Smooth muscle cell (in vitro differentiated cells): ENCODE data around the gene EEF1B2. TPM values are rescaled to one million over a fixed set of nuclear protein-coding genes. Genes with fewer than 3 reads are reported as not detected.
"Not testable (repeated sequence)": the region's sequence is repeated elsewhere in the genome, so short reads cannot be mapped to it uniquely, and the experiment has no call there.

Source experiments
- DNase-seq: peaks from one replicate; lab custom pipeline; 2025; ENCODE audit not compliant: unreplicated experiment; lab: John Stamatoyannopoulos, UW
- H2AFZ ChIP-seq: fragments of 200-600 bp; sonication (generic); 2 replicates; pipeline ENCODE4 v1.6.0; 2016; ENCODE audit warnings: antibody characterized with exemption, low read depth, mild to moderate bottlenecking
- H3F3A ChIP-seq: fragments of 200-600 bp; sonication (generic); 2 replicates; pipeline ENCODE4 v1.6.0; 2017; ENCODE audit warnings: antibody characterized with exemption, low read depth
- H3K27ac ChIP-seq: fragments of 200-600 bp; sonication (generic); 2 replicates; pipeline ENCODE4 v1.5.1; 2016; ENCODE audit warnings: low read depth, mild to moderate bottlenecking
- H3K27me3 ChIP-seq: fragments of 200-600 bp; sonication (generic); 2 replicates; pipeline ENCODE4 v1.6.1; 2016; ENCODE audit warnings: low read depth, mild to moderate bottlenecking
- H3K36me3 ChIP-seq: fragments of 200-600 bp; sonication (generic); 2 replicates; pipeline ENCODE4 v1.5.1; 2016; ENCODE audit warnings: low read depth
- H3K4me1 ChIP-seq: fragments of 200-600 bp; sonication (generic); 2 replicates; pipeline ENCODE4 v1.5.1; 2016; ENCODE audit warnings: low read depth
- H3K4me2 ChIP-seq: fragments of 200-600 bp; sonication (generic); 2 replicates; pipeline ENCODE4 v1.6.0; 2016; ENCODE audit warnings: mild to moderate bottlenecking
- H3K4me3 ChIP-seq: fragments of 200-600 bp; sonication (generic); 2 replicates; pipeline ENCODE4 v1.5.1; 2016; ENCODE audit warnings: mild to moderate bottlenecking
- H3K79me2 ChIP-seq: fragments of 200-600 bp; sonication (generic); 2 replicates; pipeline ENCODE4 v1.6.0; 2016; ENCODE audit warnings: low read depth, mild to moderate bottlenecking
- H3K9ac ChIP-seq: fragments of 200-600 bp; sonication (generic); 2 replicates; pipeline ENCODE4 v1.6.0; 2016; ENCODE audit warnings: low read depth
- H3K9me3 ChIP-seq: fragments of 200-600 bp; sonication (generic); replicated peaks from 2 replicates; pipeline ENCODE4 v1.5.1; 2016; ENCODE audit warnings: low read depth
- H4K20me1 ChIP-seq: fragments of 200-600 bp; sonication (generic); 2 replicates; pipeline ENCODE4 v1.6.0; 2016; ENCODE audit warnings: low read depth
- WGBS: methylation state at CpG from one replicate; pipeline ENCODE4 v1.1.7; 2016; ENCODE audit warnings: low lambda C conversion rate; 5-methylcytosine and 5-hydroxymethylcytosine counted together
- polyA plus RNA-seq: library from polyadenylated mRNA; unstranded; fragments of >200 nt; fragmentation: Nextera tagmentation; extraction: Ambion mirVana; gene quantifications from 2 replicates; pipeline ENCODE4 v1.2.1, GENCODE V29; 2016
- total RNA-seq: library from RNA; depleted of rRNA; stranded (reverse); fragments of >200 nt; gene quantifications from 2 replicates; pipeline ENCODE4 v1.2.3, GENCODE V29; 2014
- TF ChIP-seq, protein P1 (sequence below): fragments of 200-600 bp; sonication (generic); IDR thresholded peaks from 2 replicates; pipeline ENCODE4 v1.5.1; 2017; ENCODE audit warnings: borderline replicate concordance, mild to moderate bottlenecking, antibody characterized with exemption; ENCODE audit not compliant: insufficient read depth, poor library complexity, severe bottlenecking

EEF1B2 gene
- total and polyA plus RNA-seq, 2 experiments from 2014 or later: 336 to 401 TPM

DNA sequence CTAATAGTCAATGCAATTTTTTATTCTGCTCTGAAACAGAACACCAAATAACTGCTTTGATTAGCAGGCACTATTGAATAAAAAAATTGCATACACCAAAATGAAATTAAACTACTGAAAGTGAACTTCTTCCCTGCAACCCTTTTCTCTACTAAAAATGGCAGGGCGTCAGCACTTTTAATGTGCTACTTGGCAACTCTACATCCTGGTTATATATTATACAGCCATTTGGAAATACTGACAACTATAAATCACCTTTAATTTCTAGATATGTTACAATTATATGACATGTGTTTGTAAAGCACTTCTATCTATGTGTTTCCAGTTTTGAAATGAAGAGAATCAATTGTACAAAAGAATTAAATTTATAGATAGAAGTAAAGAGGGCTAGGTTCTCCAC is 10.4 kb upstream of the EEF1B2 start:
- Histone ChIP-seq H3K4me1 (no peaks in the 10 kb centered on the region), H3K36me3 (peaks cover 36% of the 10 kb centered on the region)
- DNase-seq: no peak

DNA sequence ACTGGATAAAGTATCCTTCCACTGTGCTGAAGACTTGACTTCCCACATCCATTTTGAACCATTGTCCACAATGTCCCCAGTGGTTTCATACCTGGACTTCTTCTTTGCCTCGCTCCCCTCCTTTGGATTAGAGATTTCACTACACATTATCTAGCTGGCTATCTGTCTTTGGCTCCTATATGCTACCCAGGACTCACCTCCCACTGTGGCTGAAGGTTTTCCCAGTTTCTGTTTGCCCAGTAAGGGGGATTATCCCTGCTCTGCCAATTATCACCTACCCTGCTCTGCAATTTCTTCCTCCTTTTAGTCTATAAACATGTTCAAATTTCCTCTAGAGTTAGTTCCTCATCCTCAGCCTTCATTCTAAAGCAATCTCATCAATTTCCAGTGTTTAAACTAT is 9.5 kb upstream of the EEF1B2 start:
- H3K36me3 ChIP-seq: peaks cover 29% of the 10 kb centered on the region

More for the DNA sequence above, 10.4 kb upstream of the EEF1B2 start:
- Histone ChIP-seq H3K4me3 (no peak overlapping the region), H3F3A (no peaks in the 10 kb centered on the region), H3K9ac (no peak overlapping the region), H4K20me1 (peaks cover 78% of the 10 kb centered on the region), H3K27me3 (no peaks in the 10 kb centered on the region), H3K4me2 (no peak overlapping the region), H3K9me3 (no peaks in the 10 kb centered on the region), H3K27ac (no peak overlapping the region), H3K79me2 (peaks cover 51% of the 10 kb centered on the region), H2AFZ (no peak overlapping the region)
- TF ChIP-seq, protein P1, sequence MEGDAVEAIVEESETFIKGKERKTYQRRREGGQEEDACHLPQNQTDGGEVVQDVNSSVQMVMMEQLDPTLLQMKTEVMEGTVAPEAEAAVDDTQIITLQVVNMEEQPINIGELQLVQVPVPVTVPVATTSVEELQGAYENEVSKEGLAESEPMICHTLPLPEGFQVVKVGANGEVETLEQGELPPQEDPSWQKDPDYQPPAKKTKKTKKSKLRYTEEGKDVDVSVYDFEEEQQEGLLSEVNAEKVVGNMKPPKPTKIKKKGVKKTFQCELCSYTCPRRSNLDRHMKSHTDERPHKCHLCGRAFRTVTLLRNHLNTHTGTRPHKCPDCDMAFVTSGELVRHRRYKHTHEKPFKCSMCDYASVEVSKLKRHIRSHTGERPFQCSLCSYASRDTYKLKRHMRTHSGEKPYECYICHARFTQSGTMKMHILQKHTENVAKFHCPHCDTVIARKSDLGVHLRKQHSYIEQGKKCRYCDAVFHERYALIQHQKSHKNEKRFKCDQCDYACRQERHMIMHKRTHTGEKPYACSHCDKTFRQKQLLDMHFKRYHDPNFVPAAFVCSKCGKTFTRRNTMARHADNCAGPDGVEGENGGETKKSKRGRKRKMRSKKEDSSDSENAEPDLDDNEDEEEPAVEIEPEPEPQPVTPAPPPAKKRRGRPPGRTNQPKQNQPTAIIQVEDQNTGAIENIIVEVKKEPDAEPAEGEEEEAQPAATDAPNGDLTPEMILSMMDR: no peak
- 100% methylated on average over 1 of the region's 1 CpG for WGBS

DNA sequence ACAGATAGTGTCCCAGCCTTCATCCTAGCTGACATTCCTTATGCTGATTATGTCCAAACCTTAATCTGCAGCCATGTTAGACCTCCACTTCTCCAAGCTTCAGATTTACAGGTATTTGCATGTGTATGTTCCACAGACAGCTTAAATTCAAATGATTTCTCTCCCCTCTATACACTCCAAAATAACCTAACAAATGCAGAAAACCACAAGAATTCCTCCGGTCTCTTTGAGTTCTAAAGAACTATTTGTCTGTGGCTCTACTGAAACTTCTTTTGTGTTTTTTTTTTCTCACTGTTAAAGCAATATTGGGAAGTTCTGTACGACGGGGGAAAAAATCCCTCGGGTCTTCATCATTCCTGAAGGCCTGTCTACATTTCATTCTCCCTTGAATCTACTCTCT is 9.1 kb upstream of the EEF1B2 start:
- Histone ChIP-seq H3K36me3 (peaks cover 25% of the 10 kb centered on the region), H3K27ac (no peak overlapping the region), H3F3A (no peaks in the 10 kb centered on the region), H3K9ac (no peak overlapping the region), H3K79me2 (peaks cover 64% of the 10 kb centered on the region), H3K4me1 (no peaks in the 10 kb centered on the region), H2AFZ (no peak overlapping the region), H3K27me3 (no peaks in the 10 kb centered on the region), H3K9me3 (no peaks in the 10 kb centered on the region), H4K20me1 (peaks cover 90% of the 10 kb centered on the region), H3K4me3 (no peak overlapping the region), H3K4me2 (no peak overlapping the region)
- TF ChIP-seq, protein P1: no peak
- DNase-seq: no peak
- WGBS: 88% methylated on average over 4 of the region's 4 CpGs

More for the DNA sequence above, 9.5 kb upstream of the EEF1B2 start:
- DNase-seq: no peak
- Histone ChIP-seq H3K27ac (no peak overlapping the region), H2AFZ (no peak overlapping the region), H3F3A (no peaks in the 10 kb centered on the region), H3K4me1 (no peaks in the 10 kb centered on the region), H3K9me3 (no peaks in the 10 kb centered on the region), H3K4me2 (no peak overlapping the region), H3K4me3 (no peak overlapping the region), H3K9ac (no peak overlapping the region), H4K20me1 (peaks cover 87% of the 10 kb centered on the region), H3K79me2 (peaks cover 60% of the 10 kb centered on the region), H3K27me3 (no peaks in the 10 kb centered on the region)
- TF ChIP-seq, protein P1: no peak
- 100% methylated on average over 1 of the region's 1 CpG for WGBS

DNA sequence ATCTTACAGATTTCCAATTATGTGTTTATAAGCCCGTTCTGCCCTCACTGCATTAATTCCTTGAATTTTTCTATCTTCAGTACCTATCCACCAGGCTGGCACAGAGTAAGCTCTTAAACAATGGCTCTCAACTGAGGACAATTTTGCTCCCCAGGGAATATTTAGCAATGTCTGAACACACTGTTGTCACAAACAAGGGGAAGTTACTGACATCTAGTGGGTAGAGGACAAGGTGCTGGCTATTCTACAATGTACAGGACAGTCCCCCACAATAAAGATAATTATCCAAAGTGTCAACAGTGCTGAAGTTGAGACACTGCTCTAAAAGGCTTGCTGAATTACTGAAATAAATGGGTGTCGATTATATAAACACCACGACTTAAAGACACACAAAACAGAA is 5.5 kb upstream of the EEF1B2 start:
- H3K9ac ChIP-seq: no peak overlapping the region
- H3K79me2 ChIP-seq: peaks cover 89% of the 10 kb centered on the region
- H2AFZ ChIP-seq: no peak overlapping the region
- H3K36me3 ChIP-seq: no peaks in the 10 kb centered on the region
- no peak for DNase-seq
- TF ChIP-seq, protein P1: no peak
- H3K27me3 ChIP-seq: no peaks in the 10 kb centered on the region
- no peaks in the 10 kb centered on the region for H3F3A ChIP-seq
- peaks cover 83% of the 10 kb centered on the region for H4K20me1 ChIP-seq
- 95% methylated on average over 3 of the region's 3 CpGs for WGBS
- H3K4me1 ChIP-seq: no peaks in the 10 kb centered on the region
- no peak overlapping the region for H3K4me2 ChIP-seq
- H3K9me3 ChIP-seq: no peaks in the 10 kb centered on the region
- no peak overlapping the region for H3K4me3 ChIP-seq
- no peak overlapping the region for H3K27ac ChIP-seq

DNA sequence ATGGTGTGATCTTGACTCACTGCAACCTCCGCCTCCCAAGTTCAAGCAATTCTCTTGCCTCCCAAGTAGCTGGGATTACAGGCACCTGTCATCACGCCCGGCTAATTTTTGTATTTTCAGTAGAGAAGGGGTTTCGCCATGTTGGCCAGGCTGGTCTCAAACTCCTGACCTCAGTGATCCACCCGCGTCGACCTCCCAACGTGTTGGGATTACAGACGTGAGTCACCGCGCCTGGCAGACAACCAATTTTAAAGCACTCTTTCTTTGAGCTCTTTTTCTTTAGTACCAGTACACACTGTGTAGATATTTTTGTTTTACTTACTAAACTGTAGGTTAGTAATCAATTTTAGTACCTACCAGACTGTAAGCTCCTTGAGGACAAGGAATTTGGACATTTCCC is 2.7 kb upstream of the EEF1B2 start:
- 86% methylated on average over 11 of the region's 11 CpGs for WGBS

More for the DNA sequence above, 2.7 kb upstream of the EEF1B2 start:
- peak overlapping the region; percentile 92 for H3K4me2 ChIP-seq
- peaks cover 92% of the 10 kb centered on the region for H3K79me2 ChIP-seq
- not testable (repeated sequence) for DNase-seq, H3F3A ChIP-seq, H3K27ac ChIP-seq, H3K9me3 ChIP-seq, H2AFZ ChIP-seq, H3K9ac ChIP-seq, H3K4me3 ChIP-seq, H3K4me1 ChIP-seq, H3K36me3 ChIP-seq, H3K27me3 ChIP-seq
- peaks cover 59% of the 10 kb centered on the region for H4K20me1 ChIP-seq
